ENCODE measurements around the gene EIF1B.

- TF ChIP-seq CTCF (optimal IDR thresholded peaks at IDR 0.05 in 1 of 3, IDR thresholded peaks at IDR 0.05 in 1 of 3, conservative IDR thresholded peaks at IDR 0.05 in 1 of 3; ENCODE audit: extremely low read depth in 1 of 3, insufficient read depth in 2 of 3, low read length in 3 of 3) (no peak), EZH2 (IDR thresholded peaks at IDR 0.05; ENCODE audit: low read length) (no peak)
Observed at GRCh38 chr3:40323946-40324345, 14.4 kb downstream of the EIF1B start.
